ENCODE data around the gene TM4SF1.

Gene TM4SF1

DNA sequence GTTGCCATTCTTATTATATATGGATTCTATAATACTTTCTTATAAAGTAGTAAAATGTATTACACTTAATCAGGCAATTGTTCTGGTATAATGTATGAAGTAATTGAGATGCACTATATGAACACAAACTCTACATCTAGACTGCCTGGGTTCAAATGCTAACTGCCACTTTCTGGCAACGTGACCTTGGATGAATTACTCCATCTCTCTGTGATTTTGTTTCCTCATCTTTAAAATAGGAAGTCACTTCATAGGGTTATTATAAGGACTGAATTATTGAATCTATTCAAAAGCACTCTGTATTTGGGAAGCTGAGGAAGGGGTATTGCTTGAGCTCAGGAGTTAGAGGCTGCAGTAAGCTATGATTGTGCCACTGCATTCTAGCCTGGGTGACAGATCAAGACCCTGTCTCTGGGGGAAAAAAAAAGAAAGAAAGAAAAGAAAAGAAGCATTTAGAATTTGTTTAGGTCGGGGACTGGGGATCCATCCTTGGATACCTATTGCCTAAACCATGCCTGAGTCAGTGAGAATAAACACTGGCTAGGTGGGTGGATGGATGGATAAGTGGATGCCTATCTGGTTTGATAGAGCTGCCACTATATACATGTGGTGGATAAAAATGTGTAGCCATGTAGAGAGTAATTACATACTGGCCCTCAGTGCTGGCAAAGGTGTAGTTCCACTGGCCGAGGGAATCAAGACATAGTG, 2.5 kb downstream of the TM4SF1 start:
- DNase-seq = no peak

DNA sequence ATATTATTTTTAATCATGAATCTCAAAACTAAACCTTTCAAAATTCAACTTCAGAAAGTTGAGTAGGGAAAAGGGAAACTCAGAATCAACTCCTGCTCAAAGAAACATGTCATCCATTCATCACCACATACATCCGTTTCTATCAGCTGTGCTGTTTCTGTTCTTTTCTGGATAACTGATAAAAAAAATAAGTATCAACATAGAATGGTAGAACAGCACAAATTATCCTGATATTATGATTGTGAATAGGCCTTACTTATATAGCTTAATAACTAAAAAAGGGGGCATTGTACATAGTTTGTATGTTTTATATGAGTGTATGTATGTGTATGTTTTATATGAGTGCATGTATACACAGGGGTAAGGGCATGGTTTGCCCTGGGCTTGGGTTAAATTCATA, 3.1 kb downstream of the TM4SF1 start:
- no peak for DNase-seq

DNA sequence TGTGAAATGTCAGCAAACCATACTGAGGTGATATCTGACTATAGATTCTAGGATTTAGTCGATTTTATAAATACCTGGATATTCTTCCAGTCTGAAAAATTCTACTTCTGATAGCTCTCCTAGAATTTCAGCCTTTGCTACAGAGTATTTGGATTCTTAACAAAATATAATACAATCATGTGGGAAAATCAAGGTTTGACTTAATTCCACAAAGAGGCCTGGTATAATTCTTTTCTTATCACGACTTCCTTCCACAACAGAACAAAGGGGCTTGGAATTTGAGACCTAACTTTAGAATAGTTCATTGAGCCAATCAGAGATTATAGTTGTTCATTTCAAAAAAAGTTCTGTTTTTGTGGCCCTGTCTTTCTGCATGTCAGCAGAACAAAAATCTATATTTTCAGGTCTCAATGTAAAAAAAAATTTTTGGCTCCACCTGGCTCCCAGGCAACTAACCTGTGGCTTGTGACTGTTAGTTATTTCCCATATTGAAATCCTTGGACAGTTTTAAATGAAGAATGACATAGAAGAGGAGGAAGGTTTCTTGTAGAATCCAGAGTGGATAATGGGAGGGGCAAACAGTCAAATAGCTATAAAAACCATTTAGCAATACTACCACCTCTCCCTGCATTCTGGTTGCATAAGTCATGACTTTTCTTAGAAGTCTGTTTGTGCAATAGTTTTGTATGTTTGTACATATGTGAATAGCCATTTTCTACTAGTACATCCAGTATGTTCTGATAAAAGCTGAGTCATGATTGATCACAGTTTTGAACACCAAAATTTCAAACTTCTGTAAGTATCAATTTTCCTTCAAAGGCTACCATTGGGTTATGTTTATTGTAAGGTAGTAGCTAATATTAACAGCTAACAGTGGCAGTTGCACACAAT, 4.0 kb downstream of the TM4SF1 start:
- DNase-seq = peak; percentile 74

DNA sequence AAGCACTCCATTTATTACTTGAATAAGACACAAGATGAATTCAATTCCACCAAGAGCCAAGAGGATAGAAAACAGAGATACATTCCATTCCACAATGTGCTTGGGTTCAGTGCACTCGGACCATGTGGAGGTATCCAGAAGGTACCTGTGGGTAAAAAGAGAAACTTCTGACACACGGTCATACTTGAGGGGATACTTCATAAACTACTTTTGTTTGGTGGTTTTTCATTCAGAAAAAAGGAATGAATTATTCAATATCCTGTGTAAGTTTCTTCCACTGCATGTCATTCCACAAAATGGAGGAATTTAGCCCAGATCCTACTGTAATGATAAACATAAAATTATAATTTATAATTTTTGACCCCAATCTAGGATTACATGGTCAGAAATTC, 5.7 kb downstream of the TM4SF1 start:
- DNase-seq = no peak

DNA sequence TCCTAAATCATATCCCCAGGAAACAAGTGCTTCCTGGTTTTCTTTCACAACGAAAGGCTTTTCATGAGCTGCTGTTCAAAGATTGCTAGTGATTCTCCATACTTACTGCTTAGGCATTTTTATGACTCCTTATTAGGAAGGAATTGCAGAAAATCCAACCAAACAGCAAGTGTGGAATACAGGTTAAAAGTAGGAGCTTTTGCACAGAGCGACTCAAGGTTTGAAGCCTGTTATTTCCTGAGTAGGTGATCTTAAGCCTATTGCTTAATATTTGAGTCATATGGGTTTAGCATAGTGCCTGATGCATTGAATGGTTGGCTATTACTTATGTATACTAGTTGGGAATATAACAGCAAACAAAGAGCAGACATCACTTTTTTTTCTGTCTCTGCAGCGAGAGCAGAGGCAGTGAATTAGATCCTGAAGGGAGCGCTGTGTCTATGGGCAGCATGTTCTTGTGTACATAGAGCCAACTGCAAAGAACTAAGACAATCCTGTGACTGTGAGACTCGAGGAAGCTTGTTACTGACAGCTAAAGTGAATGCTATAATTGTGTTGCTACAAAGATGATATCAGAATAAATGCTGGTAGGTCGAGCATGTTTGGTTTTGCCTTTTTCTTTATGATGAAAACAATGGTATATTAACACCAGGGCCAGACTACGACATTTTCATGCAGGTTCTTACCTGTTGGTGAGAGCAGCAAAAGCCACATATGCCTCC, 6.3 kb downstream of the TM4SF1 start:
- DNase-seq = peak; percentile 60

DNA sequence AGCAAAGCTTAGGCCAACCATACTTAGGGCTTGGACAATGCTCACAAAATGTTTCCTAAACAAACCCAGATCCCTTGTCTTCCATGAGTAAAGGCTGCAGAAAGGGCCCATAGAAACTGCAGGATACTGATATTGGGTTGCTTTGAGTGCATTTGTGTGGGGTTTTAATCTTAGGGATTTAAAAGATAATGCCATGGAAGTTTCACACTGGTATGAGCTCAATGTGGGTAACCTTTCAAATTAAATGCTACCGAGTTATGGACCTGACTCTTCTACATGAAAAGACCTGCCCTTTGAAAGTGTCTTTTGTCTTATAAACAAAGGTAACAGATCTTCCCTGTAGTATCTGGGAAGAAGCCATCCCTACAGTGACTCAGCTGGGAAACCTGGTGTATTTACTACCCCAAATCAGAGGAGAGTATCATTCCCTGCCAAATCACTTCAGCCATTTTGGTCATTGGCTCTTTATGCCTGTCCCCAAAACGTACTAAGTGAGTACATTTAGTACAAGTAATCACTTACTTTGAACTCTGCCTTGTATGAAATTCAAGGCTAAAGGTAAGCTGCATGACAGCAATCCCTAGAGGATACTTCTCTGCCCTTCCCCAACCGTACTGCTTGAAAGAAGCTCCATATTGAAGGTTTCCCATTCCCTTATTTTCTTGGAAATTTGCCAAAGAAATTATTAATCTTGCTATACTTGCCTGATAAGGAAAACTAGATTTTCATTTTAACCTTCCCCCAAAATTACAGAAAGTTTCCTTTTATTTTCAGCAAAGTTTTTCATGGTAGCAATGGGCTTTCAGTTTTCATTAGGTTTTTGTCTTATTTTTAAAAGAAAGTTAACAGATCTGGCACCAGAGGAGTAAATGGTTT, 7.2 kb downstream of the TM4SF1 start:
- DNase-seq = no peak

DNA sequence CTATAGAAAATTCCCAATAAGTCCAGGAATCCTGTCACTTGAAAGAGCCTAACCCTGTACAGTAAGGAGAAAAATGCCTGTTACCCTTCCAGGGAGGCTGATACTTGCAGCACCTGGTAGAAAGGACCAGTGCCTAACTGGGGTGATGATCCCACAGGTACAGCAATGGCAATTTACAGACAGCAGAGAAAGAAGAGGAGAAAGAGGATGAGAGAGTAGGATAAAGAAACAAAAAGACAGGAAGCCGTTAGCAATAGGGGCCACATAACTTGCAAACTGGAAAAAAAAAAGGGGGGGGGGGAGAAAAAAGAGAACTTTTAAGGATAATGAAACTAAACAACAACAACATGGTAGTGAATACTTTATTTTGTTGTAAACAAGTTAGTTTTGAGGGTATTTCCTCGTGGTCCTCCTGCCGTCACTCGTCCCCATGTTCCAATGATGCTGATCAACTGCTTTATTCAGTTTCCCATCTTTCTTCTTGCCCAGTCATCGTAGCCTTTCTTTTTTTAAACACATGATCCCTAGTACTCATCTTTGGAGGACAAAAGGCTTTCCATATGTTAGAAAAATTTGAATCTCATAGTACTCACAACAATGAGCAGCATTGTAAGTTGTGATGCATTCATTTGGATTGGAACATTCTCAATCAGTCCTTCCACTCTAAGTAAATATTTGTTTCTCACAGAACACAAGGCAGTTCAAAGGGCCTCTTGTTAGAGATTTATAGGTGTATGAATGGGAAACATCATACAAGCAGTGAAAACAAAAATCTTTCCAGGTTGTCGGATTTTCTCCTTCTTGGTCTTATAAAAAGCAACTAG, 8.6 kb downstream of the TM4SF1 start:
- DNase-seq = no peak

DNA sequence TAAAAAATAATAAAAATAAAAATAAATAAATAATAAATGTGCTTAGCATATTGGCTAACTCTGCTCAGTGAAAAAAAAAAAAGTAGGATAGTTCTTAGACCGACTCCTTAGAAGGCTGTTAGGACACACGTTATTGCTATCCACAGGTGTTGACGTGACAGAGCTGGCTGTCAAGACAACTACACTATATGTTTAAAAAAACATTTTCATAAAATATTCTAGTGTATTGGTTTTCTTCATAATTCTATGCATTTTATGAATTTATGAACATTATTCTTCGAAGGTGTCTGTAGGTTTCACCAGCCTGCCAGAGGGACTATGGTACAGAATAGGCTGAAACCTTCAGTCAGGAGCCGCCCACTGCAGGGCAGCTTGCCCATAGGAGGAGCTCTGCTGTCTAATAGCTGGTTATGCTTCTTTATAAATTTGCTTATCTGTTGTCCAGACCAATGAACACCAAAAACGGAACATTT, 9.2 kb downstream of the TM4SF1 start:
- no peak for DNase-seq

DNA sequence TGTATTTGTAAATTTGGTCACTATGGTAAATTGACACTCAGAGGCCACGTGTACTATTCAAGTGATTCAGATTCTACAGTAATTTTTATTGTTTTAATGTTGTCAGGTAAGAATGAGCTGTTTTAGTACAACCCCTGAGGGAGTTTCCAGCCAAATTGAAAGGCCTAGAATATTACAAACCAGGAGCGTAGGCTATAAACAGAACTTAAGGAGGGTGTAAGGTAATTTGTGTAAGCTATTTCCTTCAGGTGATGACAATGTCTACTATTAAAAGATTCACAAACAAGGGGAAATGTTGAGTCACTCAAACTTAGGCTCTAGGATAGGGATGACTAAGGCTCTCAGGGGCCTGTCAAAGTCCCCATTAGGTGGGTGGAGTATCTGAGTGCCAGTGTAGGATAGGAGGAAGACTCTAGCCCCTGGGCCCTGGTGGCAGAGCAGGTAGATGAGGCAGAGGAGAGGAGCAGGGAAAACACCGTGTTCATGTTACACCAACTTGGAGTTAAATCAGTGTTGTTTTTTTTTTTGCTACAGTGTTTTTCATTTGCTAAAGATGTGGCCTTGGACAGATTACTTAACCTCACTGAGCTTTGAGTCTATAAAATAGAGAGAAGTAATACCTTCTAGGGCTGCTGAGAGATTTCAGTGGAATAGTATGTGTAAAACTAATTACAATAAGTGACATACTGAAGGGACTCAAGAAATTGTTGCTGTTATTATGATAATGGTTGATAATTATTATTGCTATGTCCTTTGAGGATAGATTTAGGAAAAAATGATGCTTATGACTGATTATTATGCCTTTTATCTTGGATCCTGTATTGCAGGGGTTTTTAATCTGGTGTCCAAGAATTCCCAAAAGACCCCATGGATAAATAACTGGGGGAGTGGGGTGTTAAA, 10.3 kb downstream of the TM4SF1 start:
- no peak for DNase-seq

DNA sequence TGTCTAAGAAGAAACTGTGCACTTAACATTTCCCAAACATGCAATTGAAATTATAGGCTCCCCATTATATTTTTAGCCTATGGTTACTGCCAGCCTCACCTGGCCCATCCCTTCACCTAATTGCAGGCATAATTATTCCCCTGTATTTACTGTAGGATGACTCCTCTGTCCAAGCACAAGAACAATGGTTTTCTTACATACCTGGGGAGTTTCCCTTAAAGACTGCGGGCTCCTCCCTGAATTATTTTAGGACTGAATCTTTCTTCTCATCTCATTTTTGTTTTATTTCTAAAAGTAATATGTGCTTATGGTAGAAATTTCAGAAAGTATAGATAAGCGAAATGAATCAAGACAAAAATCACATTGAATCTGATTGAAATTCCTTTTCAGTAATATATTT, 11.4 kb downstream of the TM4SF1 start:
- no peak for DNase-seq

DNA sequence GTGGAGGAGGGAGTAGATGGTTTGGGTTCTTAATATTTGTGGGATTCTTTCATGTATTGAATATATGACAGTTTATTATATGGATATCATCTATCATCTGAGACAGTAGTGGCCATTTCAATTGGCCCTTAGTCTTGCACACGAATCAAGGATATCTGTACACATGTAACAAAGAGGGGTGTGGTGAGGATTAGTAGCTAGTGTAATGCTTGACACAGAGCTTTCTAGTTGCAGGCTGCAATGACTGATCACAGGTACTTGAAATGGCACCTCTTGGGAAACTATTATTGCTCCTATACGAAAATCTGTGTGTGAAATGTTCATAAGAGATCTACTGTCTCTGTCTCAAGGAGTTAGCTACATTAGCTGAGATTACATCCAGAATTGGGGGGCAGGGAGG, 12.8 kb downstream of the TM4SF1 start:
- DNase-seq = no peak

DNA sequence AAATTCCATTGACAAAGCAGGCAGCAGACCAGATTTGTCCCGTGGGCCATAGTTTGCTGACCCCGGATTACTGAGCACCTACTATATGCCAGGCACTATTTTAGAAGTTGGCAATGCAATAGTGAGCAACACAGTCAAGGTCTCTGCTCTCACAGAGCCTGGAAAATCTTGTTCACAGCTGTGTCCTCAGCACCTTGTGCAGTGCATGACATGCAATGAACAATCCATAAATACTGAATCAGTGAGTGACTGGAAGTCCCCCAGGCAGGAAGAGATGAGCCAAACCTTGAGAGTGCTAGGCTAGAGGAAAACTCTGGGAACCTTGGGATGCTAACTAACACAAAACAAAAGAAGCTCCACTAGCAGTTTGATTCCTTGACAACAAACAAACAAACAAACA, 14.4 kb downstream of the TM4SF1 start:
- peak; percentile 42 for DNase-seq

DNA sequence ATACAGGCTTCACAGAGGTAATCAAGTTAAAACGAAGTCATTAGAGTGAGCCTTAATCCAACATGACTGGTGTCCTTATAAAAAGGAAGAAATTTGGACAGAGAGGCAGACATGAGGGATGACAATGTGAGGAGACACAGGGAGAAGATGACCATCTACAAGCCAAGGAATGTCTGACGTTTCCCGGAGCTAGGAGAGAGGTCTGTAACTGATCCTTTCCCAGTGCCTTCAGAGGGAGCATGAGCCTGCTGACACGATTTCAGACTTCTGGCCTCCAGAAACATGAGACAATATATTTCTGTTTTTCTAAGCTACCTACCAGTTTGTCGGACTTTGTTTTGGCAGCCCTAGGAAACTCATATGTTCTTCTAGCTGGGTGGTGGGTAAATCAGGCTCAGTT, 15.1 kb downstream of the TM4SF1 start:
- no peak for DNase-seq

DNA sequence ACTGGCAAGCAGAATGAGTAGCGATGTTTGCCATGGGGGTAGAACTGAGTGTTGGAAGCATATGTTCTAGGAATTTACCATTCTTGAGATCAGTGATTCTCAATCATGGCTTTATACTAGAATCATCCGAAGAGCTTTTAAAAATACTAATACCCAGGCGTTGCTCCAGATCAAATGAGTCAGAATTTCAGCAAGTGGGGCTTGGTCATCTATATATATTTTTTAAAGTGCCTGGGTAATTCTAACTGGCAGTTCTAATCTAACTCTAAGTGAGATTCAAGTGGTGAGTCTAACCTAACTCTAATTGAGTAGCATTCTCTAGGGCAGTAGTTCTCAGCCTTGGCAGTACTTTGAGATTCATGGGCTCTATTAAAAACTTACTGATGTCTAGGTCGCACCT, 20.8 kb downstream of the TM4SF1 start:
- no peak for DNase-seq

DNA sequence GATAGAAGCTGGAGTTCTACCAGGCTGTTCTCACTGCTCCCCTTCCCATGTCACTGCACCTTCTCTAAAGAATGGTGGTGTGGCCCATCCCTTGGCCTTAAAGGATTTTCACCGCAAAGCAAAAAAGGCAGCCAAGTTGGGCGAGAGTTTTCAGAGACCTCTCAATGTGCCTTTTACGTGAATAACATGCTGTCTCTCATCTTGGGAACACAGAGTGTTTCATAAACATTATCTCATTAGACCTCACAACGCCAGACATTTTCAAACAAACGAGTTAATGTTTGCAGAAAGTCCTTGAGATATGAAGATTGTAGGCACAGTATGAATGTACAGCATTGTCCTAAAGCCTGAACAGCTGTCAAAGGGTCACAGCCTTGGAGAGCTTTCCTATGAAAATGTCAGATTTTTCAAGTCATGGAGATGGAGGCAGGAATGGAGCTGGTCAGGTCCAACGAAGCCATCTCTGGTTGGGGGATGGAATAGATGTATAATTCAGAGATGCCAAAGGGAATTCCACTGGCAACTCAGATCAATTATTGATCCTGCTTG, 21.3 kb downstream of the TM4SF1 start:
- no peak for DNase-seq

DNA sequence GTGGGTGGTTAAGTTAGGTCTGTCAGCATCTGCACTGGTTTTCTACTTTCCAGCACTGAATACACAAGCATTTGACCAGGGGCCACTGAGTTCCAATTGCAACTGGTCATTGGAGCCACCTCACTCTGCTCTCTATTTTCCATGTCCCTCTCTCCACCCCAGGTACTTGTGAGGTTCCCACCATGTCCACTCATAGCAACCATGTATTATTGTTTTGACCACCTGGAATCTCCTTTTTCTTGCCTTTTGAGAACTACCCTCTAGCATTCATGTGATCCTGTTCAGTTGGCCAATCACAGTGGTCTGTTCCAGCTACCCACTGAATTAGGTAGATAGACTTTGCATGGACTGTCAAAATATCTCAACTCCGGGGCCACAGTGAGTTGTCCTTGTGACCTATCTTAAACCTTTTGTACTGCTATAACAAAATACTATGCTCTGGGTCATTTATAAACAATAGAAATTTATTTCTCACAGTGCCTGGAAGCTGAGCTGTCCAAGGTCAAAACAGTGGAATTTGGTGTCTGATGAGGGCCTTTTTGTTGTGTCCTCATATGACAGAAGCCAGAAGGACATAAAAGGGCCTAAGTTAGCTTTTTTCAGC, 23.8 kb downstream of the TM4SF1 start:
- DNase-seq = no peak

DNA sequence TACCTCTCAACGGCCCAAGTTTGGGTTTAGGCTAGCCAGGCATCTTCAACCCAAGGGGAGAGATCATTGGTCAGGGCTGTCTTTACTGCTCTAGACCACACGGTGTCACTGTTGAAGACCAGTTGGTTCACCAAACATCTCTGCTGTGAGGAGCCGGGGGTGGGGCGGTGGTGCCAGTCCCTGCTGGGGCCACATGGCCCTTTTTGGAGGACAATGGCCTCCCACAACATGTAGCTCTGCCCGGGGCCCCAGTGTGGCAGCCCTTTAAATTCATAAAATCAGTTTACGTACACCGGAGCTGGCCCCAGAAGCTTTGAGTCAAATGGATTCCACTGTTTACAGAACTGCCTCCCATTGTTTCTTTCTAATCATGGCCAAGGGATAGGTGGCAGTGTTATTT, 24.9 kb downstream of the TM4SF1 start:
- DNase-seq = peak; percentile 50

DNA sequence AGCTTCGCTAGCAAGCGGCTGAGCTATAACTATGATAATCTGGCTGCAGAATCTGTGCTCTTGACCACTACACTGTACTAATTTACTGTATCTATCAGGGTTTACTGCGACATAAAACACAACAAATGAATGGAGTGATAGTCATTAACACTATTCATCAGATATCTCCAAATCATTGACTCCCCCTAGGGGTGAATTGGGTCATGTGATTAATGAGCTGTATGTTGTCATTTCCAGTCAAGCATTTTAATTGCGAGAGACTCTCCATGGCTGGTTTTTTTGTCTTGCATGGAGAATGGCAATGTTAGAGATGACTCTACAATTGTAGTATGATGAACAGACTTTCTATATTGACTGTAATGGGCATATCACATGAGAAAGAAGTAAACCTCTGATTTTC, 33.5 kb downstream of the TM4SF1 start:
- DNase-seq = no peak
